Measurements from ENCODE around the gene JAK3.
"Not testable (repeated sequence)": the region's sequence is repeated elsewhere in the genome, so short reads cannot be mapped to it uniquely, and the experiment has no call there.

The JAK3 gene

DNA sequence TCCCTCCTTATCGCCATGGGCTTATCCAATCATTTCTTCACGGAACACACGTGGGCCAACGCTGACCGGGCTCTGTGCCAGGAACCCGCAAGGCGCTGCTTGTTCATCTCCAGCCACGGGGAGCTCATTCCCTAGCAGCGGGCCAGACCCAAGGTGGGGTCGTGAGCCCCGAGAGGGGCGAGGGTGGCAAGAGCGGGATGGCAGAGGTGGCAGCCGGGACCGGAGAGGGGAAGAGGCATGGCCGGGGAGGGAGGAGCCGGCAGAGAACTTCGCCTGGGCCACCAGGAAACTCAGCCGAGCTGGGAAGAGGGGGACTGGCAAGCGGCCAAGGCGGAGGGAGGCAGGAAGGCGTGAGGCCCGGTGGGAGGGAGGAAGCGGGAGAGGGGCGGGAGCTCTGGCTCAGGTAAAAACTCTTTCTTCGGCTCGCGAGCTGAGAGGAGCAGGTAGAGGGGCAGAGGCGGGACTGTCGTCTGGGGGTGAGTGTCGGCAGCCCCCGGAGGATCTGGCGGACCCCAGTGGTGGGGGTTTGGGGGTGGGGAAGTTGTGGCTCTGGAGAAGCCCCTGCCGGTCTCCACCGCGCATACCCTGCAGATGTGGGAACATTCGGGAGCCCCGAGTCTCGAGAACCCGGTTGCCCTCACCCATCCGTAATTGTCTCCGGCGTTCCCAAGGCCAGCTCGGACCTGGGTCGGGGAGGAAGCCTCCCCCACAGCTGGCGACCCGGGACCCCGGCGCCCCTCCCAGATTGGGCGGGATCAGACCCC lies 52.9 kb downstream of the JAK3 start, which contains the start of gene B3GNT3:
B3GNT3 (plus strand) TSS at position 408 of the 764 bp plus-strand sequence. CDS start 12,670 bp downstream, outside the sequence.
- H3K27me3 ChIP-seq = peaks cover 30 to 42% (median 35%) of the 10 kb centered on the region in 11 experiments
- H4K20me1 ChIP-seq = peaks cover 0 to 6% (median 0%) of the 10 kb centered on the region in 11 experiments; a peak in 3 of 22 replicates
- peaks cover 24 to 52% (median 32%) of the 10 kb centered on the region in 10 experiments for H3K4me1 ChIP-seq
- H3K4me3 ChIP-seq = peak within 1 kb of the TSS in 6 of 10 experiments; percentile 14 to 40 (median 25); a peak in 9 of 20 replicates
- no peak for TF ChIP-seq Cebpa-rat (IDR thresholded peaks at IDR 0.05)
- peak within 1 kb of the TSS in 3 of 11 experiments; percentile 11 to 49 (median 14); a peak in 3 of 22 replicates for H3K9ac ChIP-seq
- H3K4me2 ChIP-seq = peak within 1 kb of the TSS; percentile 3 to 73 (median 32); a peak in 13 of 22 replicates
- H3K27ac ChIP-seq = no peak within 1 kb of the TSS
- H3K36me3 ChIP-seq = no peaks in the 10 kb centered on the region
- no peaks in the 10 kb centered on the region for H3K9me3 ChIP-seq (replicated peaks in 1 of 11)

GRCh38 chr19:17794412-17794730 lies 53.4 kb downstream of the JAK3 start:
- peaks cover 24 to 52% (median 32%) of the 10 kb centered on the region in 10 experiments for H3K4me1 ChIP-seq
- H3K9me3 ChIP-seq (replicated peaks in 1 of 11) = no peaks in the 10 kb centered on the region
- peak overlapping the region in 6 of 11 experiments; percentile 3 to 73 (median 62); a peak in 8 of 22 replicates for H3K4me2 ChIP-seq
- peaks cover 0 to 4% (median 1%) of the 10 kb centered on the region in 11 experiments; a peak in 11 of 22 replicates for H3K36me3 ChIP-seq
- H4K20me1 ChIP-seq = peaks cover 0 to 10% (median 0%) of the 10 kb centered on the region in 11 experiments; a peak in 3 of 22 replicates
- peak overlapping the region in 4 of 10 experiments; percentile 14 to 36 (median 24); a peak in 3 of 20 replicates for H3K4me3 ChIP-seq
- TF ChIP-seq Cebpa-rat (IDR thresholded peaks at IDR 0.05) = no peak
- H3K27ac ChIP-seq = no peak overlapping the region
- peak overlapping the region in 1 of 11 experiments; percentile 11; a peak in 1 of 22 replicates for H3K9ac ChIP-seq
- H3K27me3 ChIP-seq = peaks cover 30 to 42% (median 35%) of the 10 kb centered on the region in 11 experiments

- no peak for TF ChIP-seq Cebpa-rat (IDR thresholded peaks at IDR 0.05)
- H3K36me3 ChIP-seq = peaks cover 14 to 43% (median 36%) of the 10 kb centered on the region in 11 experiments
- H3K4me2 ChIP-seq = peak overlapping the region in 5 of 11 experiments; percentile 62 to 80 (median 72); a peak in 4 of 22 replicates
- H3K27me3 ChIP-seq = peaks cover 18 to 21% (median 20%) of the 10 kb centered on the region in 11 experiments
- no peak overlapping the region for H3K9ac ChIP-seq
- H3K9me3 ChIP-seq (replicated peaks in 1 of 11) = no peaks in the 10 kb centered on the region
- H3K4me1 ChIP-seq = peaks cover 22 to 30% (median 28%) of the 10 kb centered on the region in 10 experiments
- H3K4me3 ChIP-seq = no peak overlapping the region
- no peak overlapping the region for H3K27ac ChIP-seq
- H4K20me1 ChIP-seq = peaks cover 0 to 17% (median 0%) of the 10 kb centered on the region in 11 experiments; a peak in 3 of 22 replicates
Observed at GRCh38 chr19:17790059-17790780, 57.6 kb downstream of the JAK3 start.

GRCh38 chr19:17788632-17789031 lies 59.1 kb downstream of the JAK3 start:
- H3K9me3 ChIP-seq (replicated peaks in 1 of 11) = no peaks in the 10 kb centered on the region
- no peak for TF ChIP-seq Cebpa-rat (IDR thresholded peaks at IDR 0.05)

GRCh38 chr19:17787274-17787913 lies 60.4 kb downstream of the JAK3 start:
- peaks cover 38 to 70% (median 61%) of the 10 kb centered on the region in 11 experiments for H3K36me3 ChIP-seq
- no peaks in the 10 kb centered on the region for H3K27me3 ChIP-seq
- 0 out of 22 replicates have a peak, but pooled peaks cover 0 to 4% (median 0%) of the 10 kb centered on the region in 11 experiments for H3K9me3 ChIP-seq (replicated peaks in 1 of 11)
- H3K4me2 ChIP-seq = no peak overlapping the region
- H3K4me3 ChIP-seq = no peak overlapping the region
- peaks cover 0 to 37% (median 4%) of the 10 kb centered on the region in 11 experiments; a peak in 10 of 22 replicates for H4K20me1 ChIP-seq
- peaks cover 12 to 28% (median 21%) of the 10 kb centered on the region in 10 experiments for H3K4me1 ChIP-seq
- no peak overlapping the region for H3K9ac ChIP-seq
- no peak overlapping the region for H3K27ac ChIP-seq
- TF ChIP-seq Cebpa-rat (IDR thresholded peaks at IDR 0.05) = no peak

More at GRCh38 chr19:17788632-17789031, 59.1 kb downstream of the JAK3 start:
- H3K27ac ChIP-seq = no peak overlapping the region
- H3K9ac ChIP-seq = no peak overlapping the region
- H3K4me3 ChIP-seq = no peak overlapping the region
- peaks cover 28 to 57% (median 50%) of the 10 kb centered on the region in 11 experiments for H3K36me3 ChIP-seq
- peaks cover 0 to 30% (median 4%) of the 10 kb centered on the region in 11 experiments; a peak in 10 of 22 replicates for H4K20me1 ChIP-seq
- peaks cover 3 to 5% (median 5%) of the 10 kb centered on the region in 11 experiments for H3K27me3 ChIP-seq
- H3K4me1 ChIP-seq = peaks cover 12 to 28% (median 21%) of the 10 kb centered on the region in 10 experiments
- no peak overlapping the region for H3K4me2 ChIP-seq

DNA sequence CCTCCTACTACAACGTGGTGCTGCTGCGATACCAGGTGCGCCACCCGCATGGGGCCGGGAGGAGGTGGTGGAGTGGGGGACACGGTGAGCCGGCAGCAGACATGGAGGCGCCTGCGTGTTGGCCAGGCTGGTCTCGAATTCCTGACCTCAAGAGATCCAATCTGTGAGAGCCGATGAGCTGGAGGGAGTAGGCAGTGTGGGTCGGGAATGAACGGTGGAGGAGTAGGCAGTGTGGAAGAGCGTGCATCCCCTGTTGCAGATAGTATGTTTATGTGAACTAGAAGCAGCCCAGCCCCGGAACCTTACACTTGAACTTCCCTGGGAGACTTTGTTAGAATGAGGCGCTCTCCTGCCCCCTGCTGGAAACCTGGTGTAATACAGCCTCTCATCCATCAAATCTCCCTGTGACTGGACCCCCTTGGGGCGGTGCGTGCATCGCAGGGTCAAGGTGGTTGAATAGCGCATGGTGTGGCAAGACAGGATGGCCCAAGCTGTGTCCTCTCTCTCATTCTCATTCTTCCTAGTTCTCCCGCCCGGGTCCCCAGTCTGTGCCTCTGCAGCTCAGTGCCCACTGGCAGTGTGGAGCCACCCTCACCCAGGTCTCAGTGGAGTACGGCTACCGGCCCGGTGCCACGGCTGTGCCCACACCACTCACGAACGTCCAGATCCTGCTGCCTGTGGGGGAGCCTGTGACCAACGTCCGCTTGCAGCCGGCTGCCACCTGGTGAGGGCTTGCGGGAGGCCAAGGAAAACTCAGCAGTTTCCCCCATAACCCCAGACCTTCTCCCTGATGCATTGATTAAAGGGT lies 63.4 kb downstream of the JAK3 start:
- Histone ChIP-seq H4K20me1 (peaks cover 0 to 27% (median 4%) of the 10 kb centered on the region in 11 experiments; a peak in 9 of 22 replicates), H3K9me3 (replicated peaks in 1 of 11) (0 out of 22 replicates have a peak, but pooled peaks cover 0 to 7% (median 0%) of the 10 kb centered on the region in 11 experiments), H3K4me2 (no peak overlapping the region), H3K4me1 (peaks cover 0 to 10% (median 4%) of the 10 kb centered on the region in 10 experiments; a peak in 6 of 20 replicates), H3K4me3 (no peak overlapping the region), H3K9ac (no peak overlapping the region), H3K27ac (no peak overlapping the region), H3K27me3 (no peaks in the 10 kb centered on the region), H3K36me3 (peaks cover 49 to 87% (median 79%) of the 10 kb centered on the region in 11 experiments)
- no peak for TF ChIP-seq Cebpa-rat (IDR thresholded peaks at IDR 0.05)

- not testable (repeated sequence) for H3K27ac ChIP-seq
Observed at GRCh38 chr19:17783721-17784120, 64.1 kb downstream of the JAK3 start.

More at GRCh38 chr19:17783721-17784120, 64.1 kb downstream of the JAK3 start:
- peaks cover 48 to 80% (median 72%) of the 10 kb centered on the region in 11 experiments for H3K36me3 ChIP-seq
- peaks cover 0 to 26% (median 4%) of the 10 kb centered on the region in 11 experiments; a peak in 10 of 22 replicates for H4K20me1 ChIP-seq
- not testable (repeated sequence) for H3K4me2 ChIP-seq; H3K27me3 ChIP-seq; H3K9ac ChIP-seq; H3K4me3 ChIP-seq; H3K9me3 ChIP-seq (replicated peaks in 1 of 11)
- peaks cover 5 to 16% (median 10%) of the 10 kb centered on the region in 10 experiments; a peak in 18 of 20 replicates for H3K4me1 ChIP-seq

All from BLaER1 treated with 17β-estradiol and CSF1 and Interleukin-3, amounts not matched to agents 10 nM and 100 nM (cell line).